IPS-NIHi11 (cell line): ENCODE measurements around the gene EPHB4.
"Not testable (repeated sequence)": the region's sequence is repeated elsewhere in the genome, so short reads cannot be mapped to it uniquely, and the experiment has no call there.

ENCODE experiments used
- DNase-seq: peaks from one replicate; pipeline ENCODE4 v3.0.0; 2012; ENCODE audit warnings: mixed read lengths, low spot score

EPHB4 gene

GRCh38 chr7:100822236-100823139 lies 4.8 kb downstream of the EPHB4 start:
- DNase-seq: no peak

DNA sequence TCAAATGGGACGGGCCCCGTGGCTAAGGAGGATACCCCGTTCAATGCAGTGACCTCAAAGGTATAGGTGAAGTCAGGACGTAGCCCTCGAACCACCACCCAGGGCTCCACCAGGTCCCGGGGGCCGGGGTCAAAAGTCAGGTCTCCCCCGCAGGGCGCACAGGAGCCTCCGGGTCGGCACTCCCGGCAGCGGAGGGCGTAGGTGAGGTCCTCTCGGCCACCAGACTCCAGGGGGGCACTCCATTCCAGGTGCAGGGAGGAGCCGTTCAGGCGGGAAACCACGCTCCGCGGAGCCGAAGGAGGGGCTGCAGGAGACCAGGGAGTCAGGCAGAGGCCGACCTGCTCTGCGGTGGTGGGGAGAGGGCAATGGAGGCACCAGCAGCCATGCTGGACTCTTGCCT lies 7.7 kb downstream of the EPHB4 start:
- no peak for DNase-seq

- no peak for DNase-seq
These were observed 8.5 kb downstream of the EPHB4 start for GRCh38 chr7:100818825-100819224.

GRCh38 chr7:100818366-100818765 lies 9.0 kb downstream of the EPHB4 start:
- peak; percentile 8 for DNase-seq

GRCh38 chr7:100817097-100817496 lies 10.2 kb downstream of the EPHB4 start:
- peak; percentile 11 for DNase-seq

DNA sequence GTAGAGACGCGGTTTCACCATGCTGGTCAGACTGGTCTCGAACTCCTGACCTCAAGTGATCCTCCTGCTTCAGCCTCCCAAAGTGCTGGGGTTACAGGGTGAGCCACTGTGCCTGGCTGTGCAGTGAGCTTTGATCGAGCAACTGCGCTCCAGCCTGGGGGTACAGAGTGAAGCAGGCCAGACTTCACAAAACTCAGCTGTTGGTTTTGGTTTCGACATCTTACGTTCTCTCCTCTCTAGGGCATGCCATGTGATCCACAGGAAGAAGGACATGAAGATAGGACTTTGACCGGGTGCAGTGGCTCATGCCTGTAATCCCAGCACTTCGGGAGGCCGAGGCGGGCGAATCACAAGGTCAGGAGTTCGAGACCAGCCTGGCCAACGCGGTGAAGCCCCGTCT lies 10.8 kb downstream of the EPHB4 start:
- DNase-seq: not testable (repeated sequence)

- no peak for DNase-seq
These were observed 14.6 kb downstream of the EPHB4 start for GRCh38 chr7:100812729-100813128.

GRCh38 chr7:100811480-100811879 lies 15.8 kb downstream of the EPHB4 start:
- DNase-seq: no peak

DNA sequence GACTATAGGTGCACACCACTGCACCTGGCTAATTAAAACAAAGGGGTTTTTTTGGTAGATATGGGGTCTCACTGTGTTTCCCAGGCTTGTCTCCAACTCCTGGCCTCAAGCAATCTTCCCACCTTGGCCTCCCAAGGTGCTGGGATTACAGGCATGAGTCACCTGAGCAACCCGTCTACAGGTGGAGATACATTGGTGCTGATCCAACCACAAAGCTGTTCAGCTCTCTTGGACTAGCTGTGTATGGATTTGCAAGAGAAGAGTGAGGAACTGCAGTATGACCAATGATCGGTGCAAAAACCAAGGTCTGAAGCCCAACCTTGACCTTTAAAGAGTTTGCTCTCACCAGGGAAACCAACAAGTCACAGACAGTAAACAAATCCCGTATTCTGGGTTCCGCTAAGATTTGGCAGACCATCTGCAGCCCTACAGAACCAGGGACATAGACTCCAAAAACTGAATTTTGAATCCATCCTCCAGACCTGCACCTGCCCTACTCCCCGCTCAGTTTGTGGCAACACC lies 18.9 kb downstream of the EPHB4 start:
- DNase-seq: no peak

- DNase-seq: not testable (repeated sequence)
These were observed 20.4 kb downstream of the EPHB4 start for GRCh38 chr7:100806883-100807282.

DNA sequence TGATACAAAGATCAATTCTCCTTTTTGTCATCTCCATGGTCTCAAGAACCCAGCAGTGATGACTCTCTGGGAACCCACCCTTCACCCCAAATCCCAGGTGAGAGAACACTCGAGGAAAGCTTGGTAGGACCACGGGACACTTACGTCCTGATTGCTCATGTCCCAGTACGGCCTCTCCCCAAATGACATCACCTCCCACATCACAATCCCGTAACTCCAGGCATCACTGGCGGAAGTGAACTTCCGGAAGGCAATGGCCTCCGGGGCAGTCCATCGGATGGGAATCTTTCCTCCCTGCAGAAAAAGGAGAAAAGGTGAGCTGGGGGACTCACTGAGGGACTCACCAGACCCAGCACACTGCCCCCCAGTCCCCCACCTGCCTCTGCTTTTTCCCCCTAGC lies 21.0 kb downstream of the EPHB4 start:
- no peak for DNase-seq

DNA sequence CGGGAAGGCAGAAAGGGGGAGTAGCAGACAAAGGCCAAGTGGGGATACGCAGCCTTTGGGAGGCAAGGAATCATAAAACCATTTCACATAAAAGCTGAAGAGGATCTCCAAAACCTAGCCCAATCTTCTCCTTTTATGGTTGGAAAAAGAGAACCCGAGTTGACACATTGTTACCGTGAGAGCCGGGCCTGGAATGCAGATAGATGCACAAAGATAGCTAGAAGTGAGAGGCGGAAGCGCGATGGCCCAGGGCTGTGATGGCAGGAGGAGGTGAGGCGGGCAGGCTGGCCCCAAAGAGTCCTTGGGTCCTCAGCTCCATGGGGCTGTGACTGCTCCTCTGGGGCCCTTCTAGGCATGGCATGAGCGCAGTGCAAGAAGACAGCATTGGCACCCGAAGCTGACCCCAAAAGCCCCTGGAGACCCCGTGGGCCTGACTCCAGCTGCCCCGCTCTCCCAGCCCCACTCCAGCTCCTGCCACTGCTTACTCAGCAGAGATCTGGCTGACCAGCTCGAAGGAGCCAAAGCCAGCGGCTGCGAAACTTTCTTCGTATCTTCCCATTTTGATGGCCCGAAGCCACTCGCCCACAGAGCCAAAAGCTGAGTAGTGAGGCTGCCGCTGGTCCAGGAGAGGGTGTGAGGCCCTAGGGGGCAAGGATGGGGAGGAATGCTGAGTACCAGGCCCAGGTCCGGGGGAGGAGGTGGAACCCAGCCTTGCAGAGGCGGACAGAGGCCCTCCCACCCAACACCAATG lies 22.5 kb downstream of the EPHB4 start:
- no peak for DNase-seq

DNA sequence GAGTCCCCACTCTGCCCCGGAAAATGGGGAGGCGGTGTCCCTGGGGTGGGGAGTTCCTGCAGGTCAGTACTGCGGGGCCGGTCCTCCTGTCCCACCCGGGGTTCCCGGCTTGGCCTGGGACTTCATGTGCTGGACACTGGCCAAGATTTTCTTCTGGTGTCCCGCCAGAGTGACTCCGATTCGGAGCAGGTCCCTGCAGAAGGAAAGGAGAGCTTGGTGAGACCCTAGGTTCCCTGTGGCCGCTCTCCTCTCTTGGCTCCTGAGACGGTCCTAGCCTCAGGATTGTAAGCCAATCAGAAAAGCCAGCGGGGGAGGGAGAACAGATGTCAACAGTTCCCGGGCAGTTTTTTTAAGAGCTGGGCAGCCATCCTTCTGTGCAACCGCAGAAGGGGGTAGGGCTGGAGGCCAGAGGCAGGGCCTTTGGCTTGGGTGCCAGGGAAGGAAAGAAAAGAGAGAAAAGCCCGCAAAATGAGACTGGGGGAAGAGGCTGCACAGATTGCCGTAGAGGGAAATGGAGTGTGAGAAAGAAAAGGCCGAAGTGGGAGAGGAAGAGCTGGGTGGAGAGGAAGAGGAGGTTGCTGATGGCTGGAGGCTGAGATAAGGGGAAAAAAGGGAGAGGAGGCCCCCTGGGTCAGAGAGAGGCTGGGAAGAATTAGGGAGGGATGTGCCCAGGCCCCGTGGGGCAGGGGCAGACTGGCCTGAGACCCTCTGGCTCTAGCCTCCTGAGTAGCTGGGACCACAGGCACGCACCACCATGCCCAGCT lies 23.7 kb downstream of the EPHB4 start:
- DNase-seq: peak; percentile 84

DNA sequence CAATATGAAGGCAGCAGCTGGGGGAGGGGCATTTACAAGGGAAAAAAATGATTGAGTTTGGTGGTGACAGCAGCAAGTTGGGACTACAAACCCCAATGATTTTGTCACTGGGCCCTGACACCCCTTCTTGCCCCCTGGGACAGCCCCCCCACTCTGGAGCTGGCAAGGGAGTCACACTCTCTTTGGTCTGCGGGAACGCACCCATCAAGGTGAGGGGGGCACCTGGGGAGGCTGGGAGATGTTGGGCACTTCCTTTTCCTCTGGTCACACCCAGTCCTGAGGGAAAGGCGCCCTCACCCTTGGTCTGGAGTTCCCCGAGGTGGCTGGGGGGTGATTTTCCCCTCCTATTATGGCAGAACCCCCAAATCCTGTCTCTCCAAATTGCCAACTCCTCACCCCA lies 24.4 kb downstream of the EPHB4 start:
- no peak for DNase-seq

- DNase-seq: no peak
These were observed 25.3 kb downstream of the EPHB4 start for GRCh38 chr7:100801833-100802568.

- DNase-seq: peak; percentile 58
These were observed 28.1 kb downstream of the EPHB4 start for GRCh38 chr7:100799037-100799896.

DNA sequence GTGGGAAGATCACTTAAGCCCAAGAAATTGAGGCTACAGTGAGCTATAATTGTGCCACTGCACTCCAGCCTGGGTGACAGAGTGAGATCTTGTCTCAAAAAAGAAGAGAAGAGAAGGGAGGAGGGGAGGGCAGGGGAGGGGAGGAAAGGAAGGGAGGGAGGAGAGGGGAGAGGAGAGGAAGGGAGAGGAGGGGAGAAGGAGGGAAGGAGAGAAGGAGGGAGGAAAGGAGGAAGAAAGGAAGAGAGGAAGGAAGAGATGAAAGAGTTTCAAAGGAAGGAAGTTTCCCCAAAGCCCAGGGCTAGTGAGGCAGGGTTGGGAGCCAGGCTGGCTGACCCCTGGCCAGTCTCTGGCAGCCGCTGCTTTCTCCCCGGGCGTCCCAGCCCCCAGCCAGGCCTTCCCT lies 32.6 kb downstream of the EPHB4 start:
- no peak for DNase-seq

GRCh38 chr7:100793806-100794660 lies 33.3 kb downstream of the EPHB4 start:
- DNase-seq: no peak

DNA sequence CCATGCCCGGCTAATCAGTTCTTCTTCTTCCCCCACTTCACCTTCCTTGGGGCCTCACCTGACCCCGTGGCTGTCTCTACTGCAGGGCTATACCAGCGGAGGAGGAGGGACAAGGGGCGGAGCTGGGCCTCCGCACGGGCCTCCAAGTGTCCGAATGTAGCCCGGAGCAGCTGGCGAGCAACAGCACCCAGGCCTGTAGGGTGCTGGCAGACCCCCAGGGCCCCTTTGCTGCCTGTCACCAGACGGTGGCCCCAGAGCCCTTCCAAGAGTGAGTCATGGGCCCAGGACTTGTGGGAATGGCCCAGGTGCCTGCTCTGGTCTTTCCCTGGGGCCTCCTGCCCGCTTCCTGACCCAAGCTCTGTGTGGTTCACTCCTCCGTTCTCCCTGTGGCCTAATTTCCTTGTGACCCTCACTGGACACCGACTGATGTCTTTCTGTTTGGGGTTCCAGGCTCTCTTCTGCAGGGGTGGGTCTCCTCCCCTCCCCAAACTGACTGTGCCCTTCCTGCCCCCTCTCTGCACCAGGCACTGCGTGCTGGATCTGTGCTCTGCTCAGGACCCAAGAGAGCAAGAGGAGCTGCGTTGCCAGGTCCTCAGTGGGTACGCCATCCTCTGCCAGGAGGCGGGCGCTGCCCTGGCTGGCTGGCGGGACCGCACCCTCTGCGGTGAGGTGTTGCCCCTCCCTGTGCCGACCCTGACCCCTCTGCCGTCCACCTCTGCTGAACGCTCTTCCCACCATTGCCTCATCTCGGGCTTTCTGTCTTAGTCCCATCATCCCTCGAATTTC lies 35.2 kb downstream of the EPHB4 start:
- DNase-seq: no peak
